HG03097 (cell line): Measurements from ENCODE around the gene IFI16.

Experiments
- ATAC-seq: cut with Tn5 transposase; IDR thresholded peaks from one replicate; pipeline ENCODE4 v1.9.1; 2021; ENCODE audit not compliant: unreplicated experiment, low FRiP score

Gene IFI16

DNA sequence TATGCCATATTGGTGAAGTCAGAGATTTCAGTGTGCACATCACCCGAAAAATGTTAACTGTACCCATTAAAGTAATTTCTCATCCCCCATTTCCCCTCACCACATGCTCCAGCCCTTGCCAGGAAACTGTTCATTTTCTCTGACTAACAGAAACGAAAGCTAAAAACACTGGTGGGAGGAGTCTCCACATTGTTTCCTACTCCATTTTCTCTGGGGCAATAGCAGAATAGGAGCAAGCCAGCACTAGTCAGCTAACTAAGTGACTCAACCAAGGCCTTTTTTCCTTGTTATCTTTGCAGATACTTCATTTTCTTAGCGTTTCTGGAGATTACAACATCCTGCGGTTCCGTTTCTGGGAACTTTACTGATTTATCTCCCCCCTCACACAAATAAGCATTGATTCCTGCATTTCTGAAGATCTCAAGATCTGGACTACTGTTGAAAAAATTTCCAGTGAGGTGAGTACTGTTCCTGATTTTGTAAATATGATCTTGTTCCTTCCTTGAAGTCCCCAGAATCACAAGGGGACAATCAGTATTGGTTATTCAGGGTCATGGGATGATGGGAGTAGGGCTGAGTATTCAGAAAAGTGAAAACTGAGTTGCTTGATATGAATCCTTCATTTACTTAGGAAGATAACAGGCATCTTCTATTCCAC lies at the start of gene IFI16:
Gene IFI16, plus strand, starts transcription at position 204 of the 658 bp plus-strand sequence. CDS start 4,774 bp downstream, outside the sequence.
- ATAC-seq, result peak; percentile 68

DNA sequence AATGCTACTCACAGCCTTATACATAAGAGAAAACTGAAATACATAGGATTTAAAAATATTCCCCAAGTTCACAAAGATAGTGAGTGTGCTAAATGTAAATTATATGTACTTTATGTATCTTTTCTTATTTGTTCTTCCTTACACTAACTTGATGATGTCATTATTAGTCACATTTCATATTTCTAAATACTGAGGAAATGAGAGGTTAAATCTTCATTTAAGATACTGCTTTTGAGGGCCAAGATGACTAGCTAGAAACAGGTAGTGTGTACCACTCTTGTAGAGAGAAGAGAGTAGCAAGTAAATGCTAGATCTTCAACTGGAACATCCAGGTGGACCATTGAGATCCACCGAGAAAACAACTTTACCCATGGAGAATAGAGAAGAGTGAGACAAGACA lies 48.5 kb upstream of the IFI16 start:
- no peak for ATAC-seq

DNA sequence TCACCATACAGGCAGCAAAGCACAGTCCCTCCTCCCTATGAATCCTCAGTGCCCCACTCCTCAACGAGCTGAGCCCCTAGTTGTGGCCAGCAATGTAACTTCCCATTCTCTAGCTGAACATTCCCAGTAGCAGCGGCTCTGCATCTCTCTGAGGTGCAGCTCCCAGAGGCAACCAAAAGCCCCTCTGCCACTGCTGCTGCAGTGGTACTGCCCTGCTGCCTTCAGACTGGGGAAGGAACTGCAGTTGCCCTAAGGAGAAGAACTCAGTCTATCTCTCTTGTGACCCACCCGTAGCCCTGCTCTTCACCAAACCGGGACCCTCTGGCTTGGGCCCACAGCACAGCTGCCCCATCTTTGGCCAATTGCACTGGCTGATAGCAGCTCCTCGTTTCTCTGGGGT lies 46.7 kb upstream of the IFI16 start:
- no peak for ATAC-seq

DNA sequence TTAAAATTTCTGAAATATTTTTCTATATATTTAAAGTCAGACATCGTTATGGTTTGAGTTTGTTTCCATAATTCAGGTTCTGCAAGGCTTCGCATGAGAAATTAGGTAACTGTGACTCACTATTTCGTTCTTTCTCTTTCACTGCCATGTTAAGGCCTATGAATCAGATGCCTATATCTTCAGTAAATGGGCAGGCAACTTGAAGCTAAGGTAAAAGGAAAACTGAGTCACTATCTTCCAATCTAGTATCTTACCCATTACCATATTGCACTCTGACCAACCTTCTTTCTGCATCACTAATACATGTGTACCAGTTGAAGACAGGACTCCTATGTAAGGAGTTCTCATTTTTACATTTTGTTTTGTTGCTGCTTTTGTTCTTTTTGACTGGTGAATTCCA lies 40.5 kb upstream of the IFI16 start:
- ATAC-seq, result no peak

DNA sequence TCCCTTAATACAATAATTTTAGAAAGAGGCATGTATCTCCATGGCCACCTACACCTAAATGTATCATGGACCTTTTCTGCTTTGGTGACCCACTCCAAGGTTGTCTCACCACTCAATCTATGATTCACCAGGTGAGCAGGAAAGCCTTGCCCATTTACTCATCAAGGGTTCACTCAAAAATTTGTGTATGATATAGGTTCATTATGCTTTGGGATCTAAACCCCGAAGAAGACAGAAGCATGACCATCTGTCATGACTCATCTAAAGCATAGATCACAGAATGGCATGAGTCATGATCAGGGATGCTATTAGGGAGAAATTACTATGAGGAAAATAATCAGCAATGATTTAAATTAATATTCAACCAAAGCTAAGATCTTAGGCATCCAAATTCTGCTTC lies 39.9 kb upstream of the IFI16 start:
- no peak for ATAC-seq

DNA sequence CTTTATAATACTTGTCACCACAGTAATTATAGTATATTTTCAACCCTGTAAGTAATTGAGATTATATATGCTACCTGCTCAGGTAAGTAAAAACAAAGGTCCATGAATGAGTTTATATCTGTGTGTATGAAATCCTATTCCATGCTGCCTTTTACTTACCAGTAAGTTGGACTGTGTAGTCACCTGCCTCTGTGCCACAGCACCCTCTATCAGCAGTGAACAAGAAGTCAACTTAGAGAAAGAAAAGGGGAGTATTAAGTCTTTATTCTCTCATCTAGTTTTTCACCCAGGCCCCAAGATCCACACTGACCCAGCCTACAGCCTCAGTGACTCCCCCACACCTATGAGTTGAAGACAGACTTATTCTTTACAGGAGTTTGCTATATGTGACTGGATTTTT lies 36.9 kb upstream of the IFI16 start:
- no peak for ATAC-seq

DNA sequence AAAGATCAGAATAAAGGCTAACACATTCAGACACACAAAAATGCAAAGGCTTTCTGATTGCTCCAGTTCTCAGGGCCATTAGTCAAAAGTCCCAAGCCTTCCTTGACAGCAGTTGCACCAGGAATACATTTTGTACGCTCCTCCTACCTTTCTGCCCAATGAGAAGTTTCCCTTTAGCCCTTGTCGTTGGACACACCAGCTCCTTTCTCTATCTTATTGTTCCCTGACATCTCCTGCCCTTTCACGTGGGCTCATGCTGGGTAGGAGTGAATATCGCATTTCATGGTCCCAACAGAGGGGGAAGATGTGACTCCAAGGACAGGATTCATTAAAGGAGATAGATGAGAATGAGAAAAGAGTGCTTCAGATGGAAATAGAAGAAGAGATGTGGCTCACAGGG lies 33.5 kb upstream of the IFI16 start:
- ATAC-seq, result no peak

DNA sequence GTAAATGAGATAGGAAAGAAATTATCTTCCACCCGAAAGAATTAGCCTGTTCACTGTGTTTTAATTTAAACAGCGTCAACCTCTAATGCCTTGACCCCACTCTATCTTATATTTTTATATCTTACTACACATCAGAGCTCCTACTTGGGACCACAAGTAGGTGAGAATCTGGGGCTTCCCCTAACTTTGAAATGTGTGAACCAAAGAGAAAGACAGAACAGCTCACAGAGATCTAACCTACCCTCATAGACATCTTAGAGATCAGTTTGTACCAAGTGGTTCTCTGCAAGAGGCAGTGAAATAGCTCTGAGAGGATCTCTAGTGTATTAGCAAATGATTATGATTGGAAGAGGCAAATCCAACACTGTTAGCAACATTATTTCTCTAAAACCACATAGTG lies 31.0 kb upstream of the IFI16 start:
- ATAC-seq, result no peak

DNA sequence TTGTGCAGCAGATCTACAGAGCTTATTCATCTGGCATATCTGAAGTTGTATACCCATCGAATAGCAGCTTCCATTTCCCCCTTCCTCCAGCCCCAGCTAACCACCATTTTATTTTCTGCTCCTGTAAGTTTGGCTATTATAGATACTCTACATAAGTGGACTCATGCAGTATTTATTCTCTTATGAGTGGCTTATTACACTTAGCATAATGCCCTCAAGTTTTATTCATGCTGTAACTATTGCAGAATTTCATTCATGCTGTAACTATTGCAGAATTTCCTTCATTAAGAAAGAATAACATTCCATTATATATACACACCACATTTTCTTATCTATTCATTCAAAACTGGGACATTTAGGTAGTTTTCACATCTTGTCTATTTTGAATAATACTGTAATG lies 30.5 kb upstream of the IFI16 start:
- ATAC-seq, result no peak

DNA sequence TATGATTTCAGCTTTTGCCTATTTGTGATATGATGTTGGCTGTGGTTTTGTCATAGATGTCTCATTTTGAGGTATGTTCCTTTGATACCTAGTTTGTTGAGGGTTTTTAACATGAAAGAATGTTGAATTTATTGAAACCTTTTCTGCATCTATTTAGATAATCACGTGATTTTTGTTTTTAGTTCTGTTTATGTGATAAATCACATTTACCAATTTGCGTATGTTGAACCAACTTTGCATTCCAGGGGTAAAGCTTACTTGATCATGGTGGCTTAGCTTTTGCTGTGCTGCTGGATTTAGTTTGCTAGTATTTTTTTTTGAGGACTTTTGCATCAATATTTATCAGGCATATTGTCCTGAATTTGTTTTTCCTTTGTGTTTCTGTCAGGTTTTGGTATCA lies 26.5 kb upstream of the IFI16 start:
- no peak for ATAC-seq

DNA sequence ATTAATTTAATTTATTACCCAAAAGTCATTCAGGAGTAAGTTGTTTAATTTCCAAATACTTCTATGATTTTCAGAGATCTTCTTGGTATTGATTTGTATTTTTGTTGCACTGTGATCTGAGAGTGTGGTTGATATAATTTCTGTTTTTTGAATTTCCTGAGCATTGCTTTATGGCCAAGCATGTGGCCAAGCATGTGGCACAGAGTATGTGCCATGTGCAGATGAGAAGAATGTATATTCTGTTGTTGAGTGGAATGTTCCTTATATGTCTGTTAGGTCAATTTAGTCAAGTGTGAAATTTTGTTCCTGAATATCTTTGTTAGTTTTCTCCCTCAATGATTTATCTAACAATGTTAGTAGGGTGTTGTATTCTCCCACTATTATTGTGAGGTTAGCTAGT lies 25.3 kb upstream of the IFI16 start:
- no peak for ATAC-seq

DNA sequence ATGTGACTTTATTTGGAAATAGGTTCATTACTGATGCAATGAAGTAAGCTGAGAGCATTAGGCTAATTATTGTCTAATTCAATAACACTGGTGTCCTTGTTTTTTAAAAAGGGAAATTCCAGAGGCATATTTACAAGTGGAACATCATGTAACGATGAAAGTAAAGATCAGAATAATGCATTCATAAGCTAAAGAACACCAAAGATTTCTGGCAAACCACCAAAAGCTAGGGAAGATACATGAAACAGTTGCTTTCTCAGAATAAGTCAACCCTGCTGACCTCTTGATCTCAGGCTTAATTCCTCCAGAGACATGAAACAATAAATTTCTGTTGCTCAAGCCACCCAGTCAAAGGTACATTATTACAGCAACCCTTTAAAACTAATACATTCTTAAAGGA lies 20.3 kb upstream of the IFI16 start:
- ATAC-seq, result no peak

DNA sequence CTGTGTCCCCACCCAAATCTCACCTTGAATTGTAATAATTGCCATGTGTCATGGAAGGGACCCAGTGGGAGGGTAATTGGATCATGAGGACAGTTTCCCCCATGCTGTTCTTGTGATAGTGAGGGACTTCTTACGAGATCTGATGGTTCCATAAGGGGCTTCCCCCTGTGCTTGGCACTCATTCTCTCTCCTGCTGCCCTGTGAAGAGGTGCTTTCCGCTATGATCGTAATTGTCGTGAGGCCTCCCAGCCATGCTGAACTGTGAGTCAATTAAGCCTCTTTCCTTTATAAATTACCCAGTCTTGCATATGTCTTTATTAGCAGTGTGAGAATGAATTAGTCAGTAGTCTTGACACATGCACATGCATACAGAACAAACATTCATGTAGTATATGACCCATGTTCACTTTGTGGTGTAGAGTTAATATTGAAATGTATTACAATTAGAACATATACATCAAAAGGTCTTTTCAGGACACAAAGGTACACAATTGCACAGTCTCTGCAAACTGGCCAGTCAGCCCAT lies 16.9 kb upstream of the IFI16 start:
- ATAC-seq, result no peak

DNA sequence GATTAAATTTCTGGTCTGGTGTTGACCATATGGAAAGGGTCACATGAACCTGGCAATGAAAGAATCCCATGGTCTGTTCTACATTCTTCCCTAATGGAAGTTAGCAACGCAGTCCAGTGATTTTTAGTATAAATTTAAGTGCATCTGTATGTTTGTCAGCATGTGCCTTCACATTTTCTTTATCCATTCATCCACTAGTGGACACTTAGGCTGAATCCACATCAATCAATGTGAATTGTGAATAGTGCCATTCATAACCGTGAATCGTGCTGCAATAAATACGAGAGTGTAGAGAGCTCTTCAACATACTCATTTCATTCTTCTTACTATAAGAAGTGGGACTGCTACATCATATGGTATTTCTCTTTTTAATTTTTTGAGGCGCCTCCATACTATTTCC lies 12.7 kb upstream of the IFI16 start:
- no peak for ATAC-seq

DNA sequence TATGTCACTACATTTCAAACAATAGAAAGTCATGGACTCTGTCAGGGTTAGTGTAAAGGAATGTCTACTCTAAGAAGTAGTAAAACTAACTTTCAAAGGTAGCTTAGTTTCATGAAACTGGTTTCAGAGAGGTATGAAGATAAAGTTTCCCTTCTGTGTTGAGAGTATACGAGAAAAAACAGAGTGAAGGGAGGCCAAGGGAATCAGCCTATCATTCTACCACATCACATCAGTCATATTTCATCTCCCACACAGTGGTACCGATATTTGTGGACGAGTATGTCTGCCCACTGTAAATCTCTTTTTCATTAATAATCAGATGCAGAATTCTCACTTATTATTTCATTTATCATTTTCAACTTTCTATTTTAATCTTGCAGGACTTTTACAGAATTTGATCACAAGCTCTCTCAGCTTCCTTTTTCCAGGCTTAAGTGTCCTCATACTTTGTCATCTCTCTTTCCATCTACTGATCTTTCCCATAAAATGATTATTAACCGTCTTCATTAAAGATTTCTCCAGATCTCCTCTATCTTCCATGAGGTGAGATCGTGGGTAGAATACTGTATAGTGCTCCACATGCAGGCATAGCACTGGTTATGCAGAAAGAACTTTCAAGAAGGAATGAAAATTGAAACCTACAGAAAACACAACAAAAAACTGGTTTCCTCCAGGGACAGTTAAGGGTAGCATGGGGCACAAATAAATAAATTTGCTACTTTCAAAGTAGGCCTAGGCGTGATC lies 11.5 kb upstream of the IFI16 start:
- peak; percentile 32 for ATAC-seq

DNA sequence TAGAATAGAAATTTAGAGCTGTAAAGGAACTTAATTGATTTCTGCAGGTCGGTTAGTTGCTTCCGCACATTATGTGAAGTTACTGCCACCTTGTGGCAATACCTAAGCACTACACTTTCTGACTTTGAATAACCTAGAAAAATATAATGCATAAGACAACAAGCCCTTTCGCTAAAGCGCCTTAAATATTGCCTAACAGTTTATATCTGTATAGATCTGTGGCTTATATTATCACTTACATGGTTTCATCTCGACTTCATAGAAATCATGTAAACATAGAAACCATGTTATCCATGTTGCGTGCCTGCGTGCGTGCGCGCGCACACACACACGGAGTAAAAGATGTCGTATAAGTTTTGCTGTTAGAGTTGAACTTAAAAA lies 10.9 kb upstream of the IFI16 start:
- peak; percentile 40 for ATAC-seq

DNA sequence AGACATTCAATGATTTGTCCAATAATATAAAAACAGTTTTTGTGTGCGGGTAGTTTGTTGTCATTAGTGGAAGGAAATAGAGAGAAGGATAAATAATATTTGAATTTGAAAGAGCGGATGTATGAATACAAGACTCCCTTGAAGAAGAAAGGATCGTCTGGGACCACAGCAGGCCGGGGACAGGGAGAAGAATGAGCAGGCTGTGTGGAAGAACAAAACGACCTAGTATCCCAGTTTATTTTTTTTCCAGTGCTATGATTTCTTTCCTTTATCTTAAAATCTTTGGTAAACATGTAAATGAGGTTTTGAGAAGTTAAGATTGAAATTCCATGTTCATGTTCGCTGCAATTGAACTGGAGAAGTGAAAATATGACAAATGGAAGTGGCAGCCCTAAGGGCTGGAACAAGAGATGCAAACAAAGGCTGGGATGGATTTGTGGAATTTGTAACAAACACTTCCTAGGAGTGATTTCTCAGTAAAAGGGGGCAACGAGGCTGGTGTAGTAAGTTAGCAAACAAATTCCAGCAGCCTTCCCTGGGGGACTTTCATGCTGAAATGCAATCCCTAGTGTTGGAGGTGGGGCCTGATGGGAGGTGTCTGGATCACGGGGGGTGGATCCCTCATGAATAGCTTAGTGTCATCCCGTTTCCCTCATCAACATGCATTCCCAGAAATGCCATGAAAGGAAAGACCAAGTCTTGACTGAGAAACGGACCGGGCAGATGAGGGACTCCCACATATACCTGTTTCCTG lies 10.2 kb upstream of the IFI16 start:
- no peak for ATAC-seq

DNA sequence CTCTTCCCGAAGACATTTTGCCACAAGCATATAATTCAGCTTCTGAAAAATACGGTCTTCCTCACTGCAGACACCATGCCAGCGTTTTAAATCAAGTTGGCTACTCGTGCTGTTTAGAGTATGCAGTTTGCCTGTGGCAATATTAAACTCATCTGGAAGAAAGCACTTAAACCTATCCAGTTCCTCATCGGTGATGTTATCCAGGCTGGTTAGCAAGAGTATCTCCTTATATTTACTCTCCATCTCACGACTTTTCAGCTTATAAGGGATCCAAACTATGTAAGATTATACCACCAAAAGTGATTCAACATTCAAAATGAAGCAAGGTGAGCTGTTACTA lies 9.7 kb upstream of the IFI16 start:
- no peak for ATAC-seq

DNA sequence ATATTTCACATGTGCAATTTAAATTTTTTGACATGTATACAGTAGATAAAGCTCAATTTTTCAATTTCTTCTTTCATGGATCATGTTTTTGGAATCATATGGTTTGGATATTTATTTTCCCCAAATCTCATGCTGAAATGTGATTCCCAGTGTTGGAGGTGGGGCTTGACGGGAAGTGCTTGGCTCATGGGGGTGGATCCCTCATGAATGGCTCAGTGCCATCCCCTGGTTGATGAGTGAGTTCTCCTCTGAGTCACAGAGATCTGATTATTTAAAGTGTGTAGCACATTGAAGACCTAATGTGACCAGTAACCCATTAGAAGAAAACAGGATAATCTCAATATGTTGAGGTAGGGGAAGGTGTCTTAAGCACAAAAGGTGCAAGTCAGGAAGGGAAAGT lies 9.1 kb upstream of the IFI16 start:
- no peak for ATAC-seq

DNA sequence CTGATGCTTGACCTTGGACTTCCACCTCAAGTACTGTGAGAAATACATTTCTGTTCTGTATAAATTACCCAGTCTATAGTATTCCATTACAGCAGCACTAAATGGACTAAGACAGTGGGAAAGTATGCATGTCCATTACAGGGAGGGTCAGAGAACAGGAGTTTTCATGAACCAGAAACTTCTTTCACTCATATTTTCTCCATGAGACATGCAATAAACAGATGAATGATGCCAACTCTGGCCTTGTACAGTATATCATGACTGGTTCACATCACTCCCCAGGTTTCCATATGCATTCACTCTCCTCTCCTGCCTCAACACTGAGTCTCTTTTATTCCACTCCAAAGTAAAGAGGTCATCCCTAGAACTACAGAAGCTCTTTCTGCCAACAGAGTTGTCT lies 4.5 kb upstream of the IFI16 start:
- no peak for ATAC-seq

DNA sequence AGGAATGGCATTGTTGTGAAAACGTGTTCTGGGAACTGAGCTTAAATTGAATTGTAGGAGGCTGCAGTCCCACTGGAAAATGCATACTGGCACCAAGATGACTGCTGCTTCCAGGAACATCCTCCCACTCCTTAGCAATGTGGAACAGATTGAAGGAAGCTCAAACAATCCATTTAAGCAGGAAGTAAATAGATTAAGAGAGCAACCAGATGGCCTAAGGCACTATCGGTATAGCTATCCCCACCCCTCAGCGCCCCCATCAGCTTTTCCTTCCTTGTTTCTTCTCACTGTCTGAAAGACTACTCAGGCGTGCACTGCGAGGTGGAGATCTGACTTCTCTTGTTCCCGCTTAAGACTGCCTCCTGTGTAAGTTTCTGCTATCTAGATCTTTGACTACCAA lies 4.0 kb upstream of the IFI16 start:
- no peak for ATAC-seq
